Suppressor macrophage treated with lipopolysaccharide for 1 hour (primary cell): ENCODE data around the gene C5orf24.
"Not testable (repeated sequence)": the region's sequence is repeated elsewhere in the genome, so short reads cannot be mapped to it uniquely, and the experiment has no call there.

Source experiments
- DNase-seq, 3 donors: peaks; one replicate each; pipeline ENCODE4 v3.0.0-alpha.2; 2020 to 2022

C5orf24 gene

GRCh38 chr5:134845852-134846640, at the start of gene C5orf24:
TSS of gene C5orf24 (plus strand) at chr5:134845968. CDS start at chr5:134854901, 8,933 bp downstream.
- DNase-seq: peak; percentile 95 to 97 (median 96)

- DNase-seq: no peak
Observed at GRCh38 chr5:134798468-134798867, 47.3 kb upstream of the C5orf24 start.

DNA sequence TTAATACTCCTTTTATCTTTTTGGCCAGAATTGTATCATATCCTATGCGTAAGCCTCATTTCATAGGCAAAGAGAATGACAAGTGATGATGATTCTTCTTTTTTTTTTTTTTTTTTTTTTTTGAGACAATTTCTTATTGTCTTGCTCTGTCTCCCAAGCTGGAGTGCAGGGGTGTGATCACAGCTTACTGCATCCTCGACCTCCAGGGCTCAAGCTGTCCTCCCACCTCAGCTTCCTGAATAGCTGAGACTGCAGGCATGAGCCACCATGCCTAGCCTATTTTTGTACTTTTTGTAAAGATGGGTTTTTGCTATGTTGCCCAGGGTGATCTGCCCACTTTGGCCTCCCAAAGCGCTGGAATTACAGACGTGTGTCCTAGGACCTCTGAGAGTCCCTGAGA, 41.9 kb upstream of the C5orf24 start:
- DNase-seq: no peak

GRCh38 chr5:134813407-134813806, 32.4 kb upstream of the C5orf24 start:
- peak; percentile 18 to 37 (median 36) for DNase-seq

DNA sequence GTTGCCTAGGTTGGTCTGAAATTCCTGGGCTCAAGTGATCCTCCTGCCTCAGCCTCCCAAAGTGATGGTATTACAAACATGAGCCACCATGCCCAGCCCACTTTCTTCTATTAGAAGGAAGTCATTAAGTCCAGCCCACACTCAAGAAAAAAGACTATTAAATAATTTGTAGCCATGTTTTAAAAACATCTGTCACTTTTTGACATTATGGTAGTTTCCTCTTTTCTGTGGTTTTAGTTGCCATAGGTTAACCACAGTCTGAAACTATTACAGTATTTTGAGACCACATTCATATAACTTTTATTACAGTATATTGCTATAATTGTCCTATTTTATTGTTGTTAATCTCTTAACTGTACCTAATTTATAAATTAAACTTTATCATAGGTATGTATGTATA, 31.9 kb upstream of the C5orf24 start:
- DNase-seq: peak in 2 of 3 donors; percentile 32 to 40

DNA sequence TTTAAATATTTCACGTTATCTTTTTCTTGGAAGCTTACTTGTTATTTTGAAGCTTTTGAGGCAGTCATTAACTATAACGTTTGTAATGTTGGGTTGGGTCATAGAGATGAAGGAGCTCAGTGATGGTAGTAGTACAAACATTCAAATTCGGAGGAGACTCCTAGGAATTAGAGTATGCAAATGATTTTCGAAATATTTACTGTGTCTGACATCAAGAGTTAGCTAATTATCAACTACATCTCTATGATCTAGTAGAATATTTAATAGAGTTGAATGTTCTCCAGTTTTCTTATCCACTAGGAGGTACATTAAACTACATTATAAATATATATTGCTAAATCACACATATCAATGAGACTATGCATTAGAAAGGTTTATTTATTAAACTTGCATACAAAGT, 28.8 kb upstream of the C5orf24 start:
- DNase-seq: no peak

GRCh38 chr5:134818776-134819175, 27.0 kb upstream of the C5orf24 start:
- no peak for DNase-seq

DNA sequence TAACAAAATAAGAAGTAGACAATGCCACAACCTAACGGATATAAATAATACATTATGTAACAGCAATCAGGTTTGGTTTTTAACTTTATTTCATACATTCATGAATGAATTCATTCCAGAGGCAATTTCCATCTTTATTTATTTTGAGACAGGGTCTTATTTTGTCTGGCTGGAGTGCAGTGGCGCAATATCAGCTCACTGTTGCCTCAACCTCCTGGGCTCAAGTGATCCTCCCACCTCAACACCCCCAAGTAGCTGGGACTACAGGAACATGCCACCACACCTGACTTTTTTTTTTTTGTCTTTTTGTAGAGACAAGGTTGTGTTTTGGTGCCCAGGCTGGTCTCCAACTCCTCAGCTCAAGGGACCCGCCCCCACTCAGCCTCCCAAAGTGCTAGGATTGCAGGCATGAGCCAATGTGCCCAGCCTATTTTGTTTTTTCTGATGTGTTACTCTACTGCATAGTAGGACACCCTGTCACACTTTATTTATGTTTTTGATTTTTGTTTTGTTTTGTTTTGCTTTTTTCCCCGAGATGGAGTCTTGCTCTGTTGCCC, 26.3 kb upstream of the C5orf24 start:
- no peak for DNase-seq

DNA sequence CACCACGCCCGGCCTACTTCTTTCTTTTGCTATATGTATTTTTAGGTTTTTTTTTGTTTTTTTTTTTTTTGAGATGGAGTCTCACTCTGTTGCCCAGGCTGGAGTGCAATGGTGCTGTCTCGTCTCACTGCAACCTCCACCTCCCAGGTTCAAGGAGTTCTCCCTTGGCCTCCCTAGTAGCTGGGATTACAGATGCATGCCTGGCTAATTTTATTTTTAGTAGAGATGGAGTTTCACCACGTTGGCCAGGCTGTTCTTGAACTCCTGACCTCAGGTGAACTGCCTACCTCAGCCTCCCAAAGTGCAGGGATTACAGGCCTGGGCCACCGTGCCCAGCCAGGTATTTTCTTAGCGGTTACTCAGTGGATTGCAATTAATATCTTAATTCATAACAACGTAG, 23.9 kb upstream of the C5orf24 start:
- no peak for DNase-seq

DNA sequence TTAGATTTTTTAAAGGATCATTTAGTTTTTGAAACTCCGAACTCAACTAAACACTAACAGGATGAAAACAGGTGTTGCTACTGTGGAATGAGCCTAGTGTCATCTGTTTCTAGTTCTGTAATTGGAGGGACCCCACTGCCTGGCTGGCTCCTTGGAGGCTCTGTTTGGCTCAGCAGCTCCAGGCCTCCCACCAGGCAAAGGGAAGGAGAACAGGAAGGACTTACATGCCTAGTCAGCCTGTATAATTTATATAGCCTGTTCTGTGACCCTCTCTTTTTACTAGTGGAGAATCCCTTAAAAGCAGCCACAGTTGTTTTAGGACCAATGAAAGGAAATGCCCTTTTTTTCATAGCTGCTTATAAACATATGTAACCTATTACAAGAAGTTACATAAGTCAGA, 21.1 kb upstream of the C5orf24 start:
- DNase-seq: no peak

GRCh38 chr5:134825212-134825611, 20.6 kb upstream of the C5orf24 start:
- DNase-seq: peak in 1 of 3 donors; percentile 23

DNA sequence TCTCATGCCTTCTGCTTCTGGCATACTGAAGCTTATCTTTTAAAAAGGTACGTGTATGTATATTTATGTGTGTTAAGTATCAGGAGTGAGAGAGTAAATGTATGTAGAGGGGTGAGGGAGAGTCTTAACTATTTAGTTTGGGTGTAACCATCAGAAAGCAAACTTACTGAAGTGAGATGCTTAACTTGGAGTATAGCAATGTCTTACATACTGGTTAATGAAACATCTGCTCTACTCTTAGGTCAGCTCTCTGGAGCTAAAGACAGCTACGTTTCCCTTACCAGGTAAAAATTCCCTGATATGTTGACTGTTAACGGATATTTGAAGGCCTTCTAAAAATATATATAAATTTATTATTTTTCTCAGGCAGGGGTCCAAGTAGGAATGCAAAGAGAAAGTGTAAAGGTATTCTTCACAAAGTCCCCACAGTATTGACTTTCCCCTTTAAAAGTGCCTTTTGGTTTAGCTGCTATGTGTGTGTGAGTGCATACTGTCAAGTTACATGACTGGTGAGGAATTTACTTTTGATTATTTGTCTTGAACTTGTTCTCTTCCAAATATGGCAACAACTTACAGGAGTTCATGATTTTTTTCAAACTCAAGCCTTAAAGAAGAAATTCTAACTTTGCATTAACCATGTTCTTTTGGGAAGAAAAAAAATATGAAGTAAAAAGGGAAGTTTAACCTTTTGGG, 12.3 kb upstream of the C5orf24 start:
- no peak for DNase-seq

DNA sequence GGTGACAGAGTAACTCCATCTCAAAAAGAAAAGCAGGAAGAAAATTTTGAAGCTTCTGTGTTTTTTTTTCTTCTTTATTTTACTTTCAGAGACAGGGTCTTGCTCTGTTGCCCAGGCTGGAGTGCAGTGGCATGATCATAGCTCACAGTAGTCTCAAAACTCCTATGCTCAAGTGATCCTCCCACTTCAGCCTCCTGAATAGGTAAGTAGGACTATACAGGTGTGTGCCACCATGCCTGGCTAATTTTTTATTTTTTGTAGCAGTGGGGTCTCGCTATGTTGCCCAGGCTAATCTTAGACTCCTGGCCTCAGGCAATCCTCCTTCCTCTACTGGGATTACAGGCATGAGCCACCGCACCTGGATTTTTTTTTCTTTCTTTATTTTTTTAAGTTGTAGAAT, 10.1 kb upstream of the C5orf24 start:
- DNase-seq: no peak

- DNase-seq: no peak
Observed at GRCh38 chr5:134837530-134838181, 8.1 kb upstream of the C5orf24 start.

DNA sequence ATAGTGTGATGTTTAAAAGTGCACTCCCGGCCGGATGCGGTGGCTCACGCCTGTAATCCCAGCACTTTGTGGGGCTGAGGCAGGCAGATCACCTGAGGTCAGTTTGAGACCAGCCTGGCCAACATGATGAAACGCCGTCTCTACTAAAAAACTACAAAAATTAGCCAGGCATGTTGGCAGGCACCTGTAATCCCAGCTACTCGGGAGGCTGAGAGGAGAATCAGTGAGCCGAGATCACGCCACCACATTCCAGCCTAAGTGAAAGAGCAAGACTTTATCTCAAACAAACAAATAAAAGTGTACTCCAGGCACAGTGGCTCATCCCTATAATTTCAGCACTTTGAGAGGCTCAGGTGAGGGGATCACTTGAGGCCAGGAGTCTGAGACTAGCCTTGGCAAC, 7.4 kb upstream of the C5orf24 start:
- not testable (repeated sequence) for DNase-seq

GRCh38 chr5:134840811-134841210, 5.0 kb upstream of the C5orf24 start:
- no peak for DNase-seq

DNA sequence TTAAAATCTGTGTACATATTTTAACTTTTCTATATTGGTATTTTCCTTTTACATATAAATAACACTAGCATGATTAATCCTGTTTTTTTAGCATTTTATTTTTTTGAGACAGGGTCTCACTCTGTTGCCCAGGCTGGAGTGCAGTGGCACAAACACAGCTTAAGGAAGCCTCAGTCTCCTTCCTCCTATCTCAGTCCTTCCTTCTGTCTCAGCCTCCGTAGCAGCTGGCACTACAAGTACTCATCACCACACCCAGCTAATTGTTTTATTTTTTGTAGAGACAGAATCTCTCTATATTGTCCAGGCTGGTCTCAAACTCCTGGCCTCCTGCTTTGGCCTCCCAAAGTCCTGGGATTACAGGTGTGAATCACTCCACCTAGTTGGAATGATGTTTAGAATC, 1.5 kb upstream of the C5orf24 start:
- no peak for DNase-seq

- DNase-seq: no peak
Observed at GRCh38 chr5:134845335-134845851, 375 bp upstream of the C5orf24 start.

DNA sequence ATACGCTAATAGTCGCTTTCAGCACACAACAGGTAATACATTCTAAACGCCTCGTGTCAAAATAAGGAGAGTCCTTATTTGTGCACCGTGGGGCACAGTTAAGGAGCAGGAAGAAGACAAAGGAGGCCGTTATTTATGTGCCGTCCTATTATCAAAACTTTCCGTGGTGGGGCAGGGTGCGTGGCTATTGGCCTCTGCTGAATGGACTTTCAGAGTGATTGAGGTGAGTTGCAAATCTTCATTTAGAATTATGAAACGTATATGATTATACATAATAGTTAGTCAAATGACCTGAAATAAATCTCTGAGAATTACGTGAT, 833 bp downstream of the C5orf24 start:
- DNase-seq: peak in 2 of 3 donors; percentile 40 to 43

GRCh38 chr5:134849434-134849933, 3.7 kb downstream of the C5orf24 start:
- not testable (repeated sequence) for DNase-seq

DNA sequence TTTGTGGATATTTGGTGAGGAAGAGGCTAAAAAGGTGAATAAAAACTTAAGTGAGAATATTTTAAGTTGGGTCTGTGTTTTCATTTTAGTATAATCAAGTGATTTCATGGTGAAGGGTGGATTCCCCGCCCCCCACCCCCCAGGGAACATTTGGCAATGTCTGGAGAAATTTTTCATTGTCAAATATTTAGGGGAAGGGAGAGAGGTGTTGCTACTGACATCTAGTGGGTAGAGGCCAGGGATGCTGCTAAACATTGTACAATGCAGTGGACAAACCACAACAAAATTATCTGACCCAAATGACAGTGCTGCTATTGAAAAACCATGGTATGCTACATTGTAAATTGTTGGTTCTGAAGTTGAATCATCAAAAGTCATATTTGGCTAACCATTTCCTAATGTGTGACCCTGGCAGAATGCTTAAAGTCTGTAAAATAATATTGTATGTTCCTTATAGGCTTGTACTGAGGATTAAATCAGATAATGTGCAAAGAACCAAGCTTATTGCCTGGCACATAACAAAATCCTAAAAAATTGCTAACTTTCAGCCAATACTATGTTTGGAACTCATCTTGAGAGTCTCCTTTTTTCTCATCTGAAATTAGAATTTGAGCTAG, 5.6 kb downstream of the C5orf24 start:
- DNase-seq: peak; percentile 55 to 65 (median 58)

- DNase-seq: not testable (repeated sequence)
Observed at GRCh38 chr5:134856465-134856864, 10.7 kb downstream of the C5orf24 start.

- no peak for DNase-seq
Observed at GRCh38 chr5:134857401-134857800, 11.6 kb downstream of the C5orf24 start.
